Astrocyte of the cerebellum (primary cell): ENCODE results near the gene GRAP.
A peak's percentile ranks its signal among the peaks of the same experiment; 100 is the strongest.

Experiments used
- DNase-seq: peaks from one replicate; pipeline ENCODE4 v3.0.0-alpha.2; 2011; ENCODE audit warnings: low read depth
- H3K4me3 ChIP-seq: 2 replicates; pipeline ENCODE4 v1.5.1; 2011; ENCODE audit warnings: mild to moderate bottlenecking, low read depth, low read length, moderate library complexity
- CTCF ChIP-seq: IDR thresholded peaks from 2 replicates; pipeline ENCODE4 v1.5.1; 2012; ENCODE audit warnings: low read length, low read depth, moderate library complexity, mild to moderate bottlenecking; ENCODE audit errors: missing control alignments
- in situ Hi-C: cut with HindIII; loops from 2 replicates; pipeline ENCODE4 v1.10.0; 2017; ENCODE audit warnings: low sequenced_read_pairs

GRAP gene

GRCh38 chr17:19004421-19005136, 42.2 kb downstream of the GRAP start, which contains the start of gene FAM83G:
TSS of gene FAM83G (minus strand) at chr17:19004764. CDS start at chr17:19004041, 723 bp downstream.
- in situ Hi-C loops, result no loop called here
- peak; percentile 12 for DNase-seq
- TF ChIP-seq CTCF, result no peak
- peak within 1 kb of the TSS; percentile 59 for H3K4me3 ChIP-seq

- H3K4me3 ChIP-seq, result peak overlapping the region; percentile 59
- no peak for TF ChIP-seq CTCF
- no peak for DNase-seq
- in situ Hi-C loops, result no loop called here
Measured at GRCh38 chr17:19003543-19004420, 43.0 kb downstream of the GRAP start.

- H3K4me3 ChIP-seq, result peak overlapping the region; percentile 59
Measured at GRCh38 chr17:19002805-19003542, 43.8 kb downstream of the GRAP start.

GRCh38 chr17:19001907-19002590, 44.7 kb downstream of the GRAP start:
- H3K4me3 ChIP-seq, result no peak overlapping the region
- in situ Hi-C loops, result no loop called here
- no peak for DNase-seq
- no peak for TF ChIP-seq CTCF

More at GRCh38 chr17:19002805-19003542, 43.8 kb downstream of the GRAP start:
- TF ChIP-seq CTCF, result no peak
- in situ Hi-C loops, result no loop called here
- DNase-seq, result peak; percentile 16

- no peak for DNase-seq
- no peak overlapping the region for H3K4me3 ChIP-seq
- in situ Hi-C loops, result no loop called here
- no peak for TF ChIP-seq CTCF
Measured at GRCh38 chr17:19000531-19001325, 46.0 kb downstream of the GRAP start.
